22Rv1 (cell line): Measurements from ENCODE around the gene ZNF524.
A peak's percentile ranks its signal among the peaks of the same experiment; 100 is the strongest.

Source experiments
- H3K27ac ChIP-seq: fragments of 450-650 bp; 2 replicates; pipeline ENCODE4 v1.5.1; 2017
- CTCF ChIP-seq: fragments of 450-650 bp; IDR thresholded peaks from 2 replicates; pipeline ENCODE4 v1.5.1; 2017; ENCODE audit warnings: mild to moderate bottlenecking
- ZFX ChIP-seq: fragments of 450-650 bp; IDR thresholded peaks from 2 replicates; pipeline ENCODE4 v1.6.1; 2017; ENCODE audit warnings: antibody characterized with exemption, borderline replicate concordance

ZNF524 gene

DNA sequence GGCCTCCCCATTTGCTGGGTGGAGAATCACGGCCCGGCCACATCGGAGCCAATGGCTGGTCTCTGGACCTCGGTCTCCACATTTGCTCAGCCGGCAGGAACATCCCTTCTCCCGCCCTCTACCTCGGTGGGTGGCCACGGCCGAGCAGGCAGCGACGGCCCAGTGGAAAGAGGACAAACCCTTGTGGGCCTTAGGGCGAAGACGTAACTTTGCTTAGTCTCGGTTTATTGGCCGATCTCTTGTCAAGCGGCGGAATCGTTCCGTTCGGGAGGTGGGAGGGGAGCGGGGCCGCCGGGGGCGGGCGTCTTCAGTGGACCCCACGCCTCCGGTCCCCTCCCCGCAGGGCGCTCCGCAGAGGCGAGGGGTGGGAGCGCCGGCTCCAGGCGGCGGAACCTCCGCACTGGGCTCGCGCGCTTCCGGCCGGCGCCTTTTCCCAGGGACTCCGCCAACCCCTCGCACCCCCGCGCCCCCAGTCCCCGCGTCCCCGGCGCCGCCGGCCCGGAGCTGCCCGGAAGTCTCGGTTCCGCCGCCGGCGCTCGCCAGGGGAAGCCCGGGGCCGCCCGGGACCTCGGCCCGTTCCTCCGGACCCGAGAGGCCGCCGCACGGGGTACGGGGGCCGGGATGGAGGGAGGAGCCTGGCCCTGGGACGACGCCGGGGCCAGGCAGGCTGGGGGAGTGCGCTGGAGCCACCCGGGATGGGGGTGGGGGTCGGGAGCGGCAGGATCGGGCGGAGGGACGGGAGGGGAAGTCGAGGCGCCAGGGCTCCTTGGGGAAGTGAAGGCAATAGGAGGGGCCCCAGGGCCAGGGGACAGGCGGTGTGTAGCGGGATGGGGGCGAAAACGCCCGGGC, 40.7 kb downstream of the ZNF524 start, which contains the start of gene ZNF580:
Gene ZNF580, plus strand, starts transcription at position 426 of the 849 bp plus-strand sequence. CDS start 1,507 bp downstream, outside the sequence.
- H3K27ac ChIP-seq, result peak within 1 kb of the TSS; percentile 97
- no peak for TF ChIP-seq ZFX
- TF ChIP-seq CTCF, result no peak

DNA sequence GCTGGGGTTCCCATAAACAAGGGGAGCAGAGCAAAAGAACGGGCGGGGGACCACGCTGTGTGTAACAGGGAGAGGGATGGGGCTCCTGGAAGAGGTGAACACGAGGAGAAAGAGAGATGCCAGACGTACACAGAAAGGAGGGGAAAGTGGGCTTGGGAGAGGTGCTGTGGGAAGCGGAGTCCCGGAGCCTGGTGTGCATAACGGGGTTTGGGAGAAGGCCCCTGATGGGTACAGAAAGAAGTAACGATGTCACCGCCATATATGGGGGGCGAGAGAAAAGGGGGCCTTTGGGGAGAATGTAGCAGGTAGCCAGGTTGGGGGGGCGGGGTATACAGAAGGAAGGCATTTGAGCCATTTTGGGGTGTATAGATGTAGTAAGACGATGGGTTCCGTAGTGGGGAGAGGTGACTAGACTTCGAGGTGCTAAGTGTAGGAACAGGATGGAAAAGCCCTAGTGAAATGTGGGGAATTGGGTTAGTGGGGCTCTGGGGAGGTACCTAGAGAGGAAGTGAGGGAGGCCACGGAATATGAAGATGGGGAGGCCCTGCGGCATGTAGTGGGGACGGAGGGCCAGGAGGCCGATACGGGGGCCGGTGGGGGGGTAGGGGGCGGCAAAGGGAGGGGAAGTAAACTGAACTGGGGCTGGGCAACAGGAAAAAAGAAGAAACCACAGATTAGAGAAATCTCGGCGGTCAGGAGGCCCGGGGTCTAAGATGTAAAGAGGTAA, 41.5 kb downstream of the ZNF524 start:
- TF ChIP-seq CTCF (no peak), ZFX (no peak)
- H3K27ac ChIP-seq, result peak overlapping the region; percentile 97

DNA sequence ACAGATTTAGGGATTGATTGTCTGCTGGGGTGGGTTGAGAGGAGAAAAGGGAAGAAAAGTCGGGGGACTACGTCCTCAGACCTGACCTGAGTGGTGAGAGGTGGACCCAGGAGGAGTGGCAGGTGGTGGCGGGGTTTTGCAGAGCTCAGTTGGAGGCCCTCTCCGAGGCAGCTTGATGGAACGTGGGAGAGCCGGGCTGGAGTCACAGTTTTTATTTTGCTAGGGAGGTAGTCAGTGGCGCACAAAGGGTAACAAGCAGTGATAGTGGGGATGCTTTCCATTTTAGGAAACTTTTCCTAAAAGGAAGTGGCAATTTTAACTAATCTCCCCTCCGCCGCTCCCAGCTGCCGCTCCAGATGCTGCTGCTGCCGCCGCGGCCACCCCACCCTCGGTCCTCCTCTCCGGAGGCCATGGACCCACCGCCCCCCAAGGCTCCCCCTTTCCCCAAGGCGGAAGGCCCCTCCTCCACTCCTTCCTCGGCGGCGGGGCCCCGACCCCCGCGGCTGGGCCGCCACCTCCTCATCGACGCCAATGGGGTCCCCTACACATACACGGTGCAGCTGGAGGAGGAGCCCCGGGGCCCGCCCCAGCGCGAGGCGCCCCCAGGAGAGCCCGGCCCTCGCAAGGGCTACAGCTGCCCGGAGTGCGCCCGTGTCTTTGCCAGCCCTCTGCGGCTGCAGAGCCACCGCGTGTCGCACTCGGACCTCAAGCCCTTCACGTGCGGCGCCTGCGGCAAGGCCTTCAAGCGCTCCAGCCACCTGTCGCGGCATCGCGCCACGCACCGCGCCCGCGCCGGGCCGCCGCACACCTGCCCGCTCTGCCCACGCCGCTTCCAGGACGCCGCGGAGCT, 42.3 kb downstream of the ZNF524 start:
- H3K27ac ChIP-seq, result peak overlapping the region; percentile 97
- TF ChIP-seq ZFX (no peak), CTCF (no peak)

GRCh38 chr19:55643003-55643886, 43.2 kb downstream of the ZNF524 start, which contains the start of gene ZNF581:
ZNF581 (plus strand) TSS chr19:55643649; CDS start chr19:55644572, 923 bp downstream.
- TF ChIP-seq CTCF (no peak), ZFX (no peak)

GRCh38 chr19:55643887-55644176, 43.7 kb downstream of the ZNF524 start:
- no peak for TF ChIP-seq ZFX
- no peak for TF ChIP-seq CTCF
- peak overlapping the region; percentile 97 for H3K27ac ChIP-seq

More at GRCh38 chr19:55643003-55643886, 43.2 kb downstream of the ZNF524 start, which contains the start of gene ZNF581:
- peak within 1 kb of the TSS; percentile 97 for H3K27ac ChIP-seq

- H3K27ac ChIP-seq, result peak overlapping the region; percentile 97
Observed at GRCh38 chr19:55644191-55644833, 44.2 kb downstream of the ZNF524 start.

More at GRCh38 chr19:55644191-55644833, 44.2 kb downstream of the ZNF524 start:
- TF ChIP-seq CTCF, result no peak
- TF ChIP-seq ZFX, result no peak
